Stimulated activated CD4-positive, alpha-beta T cell treated with anti-CD3 and anti-CD28 coated beads, Interleukin-4, amount 100 ng/mL, for 1 hour (primary cell): Measurements from ENCODE around the gene MAP2K4.
"Not testable (repeated sequence)": the region's sequence is repeated elsewhere in the genome, so short reads cannot be mapped to it uniquely, and the experiment has no call there.

ENCODE experiments used
- DNase-seq: peaks from one replicate; pipeline ENCODE4 v3.0.0-alpha.2; 2020

MAP2K4 gene

DNA sequence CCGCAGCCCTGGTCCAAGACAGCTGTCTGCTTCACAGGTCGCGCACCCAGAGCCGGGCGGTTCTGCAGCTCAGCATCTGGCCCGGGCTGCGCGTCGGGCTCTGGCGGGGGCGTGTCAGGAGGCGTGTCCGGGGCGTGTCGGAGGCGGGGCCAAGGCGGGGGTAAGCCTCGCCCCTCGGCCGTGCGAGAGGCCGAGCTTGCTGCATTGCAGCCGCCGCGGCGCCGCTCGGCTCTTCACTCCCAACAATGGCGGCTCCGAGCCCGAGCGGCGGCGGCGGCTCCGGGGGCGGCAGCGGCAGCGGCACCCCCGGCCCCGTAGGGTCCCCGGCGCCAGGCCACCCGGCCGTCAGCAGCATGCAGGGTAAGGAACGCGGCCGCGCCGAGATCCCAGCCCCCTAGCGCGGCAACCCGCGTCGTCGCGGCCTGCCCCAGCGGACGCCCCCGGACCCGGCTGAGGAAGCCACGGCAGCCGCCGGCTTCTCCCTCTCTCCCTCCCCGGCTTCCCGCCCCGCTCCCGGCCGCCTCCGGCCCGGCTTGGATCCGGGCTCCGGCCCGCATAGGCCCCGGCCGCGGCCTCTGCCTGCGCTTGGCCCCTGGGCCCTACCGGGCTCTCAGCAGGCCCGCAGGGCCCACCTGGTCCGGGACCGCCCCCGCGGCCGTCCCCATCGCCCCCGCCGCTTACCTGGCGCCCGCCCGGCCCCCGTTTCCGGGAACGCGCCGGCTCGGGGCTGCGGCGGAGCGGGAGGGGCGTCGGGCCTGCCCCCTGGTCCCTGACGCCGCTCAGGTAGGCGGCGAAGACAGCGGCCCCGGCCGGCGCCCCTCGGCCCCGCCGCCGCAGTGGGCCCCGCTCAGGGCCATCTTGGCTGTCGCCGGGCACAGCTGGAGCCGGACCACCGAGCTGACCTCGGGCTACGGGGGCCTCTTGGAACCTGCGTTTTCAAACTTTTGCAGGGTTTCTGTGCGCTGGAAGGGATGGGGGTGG, at the start of gene MAP2K4:
Gene MAP2K4, plus strand, starts transcription at position 236 of the 981 bp plus-strand sequence. Its CDS starts 10 bp downstream, at position 246.
- DNase-seq = peak; percentile 95

DNA sequence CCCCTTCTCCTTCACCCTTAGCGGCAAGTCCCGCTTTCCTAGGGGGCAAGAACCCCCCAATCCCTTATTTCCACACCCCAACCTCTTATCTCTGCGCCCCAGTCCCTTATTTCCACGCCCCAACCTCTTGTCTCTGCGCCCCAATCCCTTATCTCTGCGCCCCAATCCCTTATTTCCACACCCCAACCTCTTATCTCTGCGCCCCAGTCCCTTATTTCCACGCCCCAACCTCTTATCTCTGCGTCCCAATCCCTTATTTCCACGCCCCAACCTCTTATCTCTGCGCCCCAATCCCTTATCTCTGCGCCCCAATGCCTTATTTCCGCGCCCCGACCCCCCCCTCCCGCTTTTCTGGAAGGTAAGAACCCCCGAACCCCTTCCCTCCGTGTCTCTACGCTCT, 47.9 kb upstream of the MAP2K4 start:
- not testable (repeated sequence) for DNase-seq

- no peak for DNase-seq
These were observed 40.9 kb upstream of the MAP2K4 start for GRCh38 chr17:11979795-11980194.

GRCh38 chr17:11980813-11981212, 39.9 kb upstream of the MAP2K4 start:
- no peak for DNase-seq

- DNase-seq = no peak
These were observed 38.8 kb upstream of the MAP2K4 start for GRCh38 chr17:11981862-11982261.

DNA sequence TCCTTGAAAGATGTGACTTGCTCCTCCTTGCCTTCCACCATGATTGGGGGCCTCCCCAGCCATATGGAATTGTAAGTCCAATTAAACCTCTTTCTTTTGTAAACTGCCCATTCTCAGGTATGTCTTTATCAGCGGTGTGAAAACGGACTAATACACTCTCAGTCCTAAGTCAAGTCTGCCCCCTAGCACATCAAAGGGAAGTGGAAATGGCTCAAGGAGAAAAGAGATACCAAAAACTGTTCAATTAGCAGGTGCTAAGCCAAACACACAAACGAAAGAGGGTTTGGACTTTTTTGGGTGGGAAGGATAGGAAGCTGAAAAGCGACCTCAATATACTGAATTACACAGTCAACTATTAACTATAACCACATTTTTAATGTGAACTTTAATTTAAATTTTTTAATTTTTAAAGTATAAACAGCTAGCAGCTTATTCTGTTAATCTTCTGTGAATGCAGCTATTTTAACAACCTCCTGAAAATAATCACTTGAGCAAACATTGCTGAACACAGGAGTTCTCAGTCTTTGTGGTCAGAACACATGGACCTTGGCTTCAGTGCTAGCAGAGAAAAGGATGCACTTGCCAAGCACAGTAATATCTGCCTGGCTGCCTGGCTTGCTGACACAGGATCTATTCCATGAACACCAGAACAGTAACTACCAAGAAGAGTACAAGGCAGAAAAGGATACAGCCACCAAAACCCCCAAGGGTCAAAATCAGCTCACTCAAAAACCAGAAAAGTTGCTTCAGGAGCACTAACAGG, 34.3 kb upstream of the MAP2K4 start:
- DNase-seq = no peak

GRCh38 chr17:11986942-11987329, 33.7 kb upstream of the MAP2K4 start:
- DNase-seq = no peak

DNA sequence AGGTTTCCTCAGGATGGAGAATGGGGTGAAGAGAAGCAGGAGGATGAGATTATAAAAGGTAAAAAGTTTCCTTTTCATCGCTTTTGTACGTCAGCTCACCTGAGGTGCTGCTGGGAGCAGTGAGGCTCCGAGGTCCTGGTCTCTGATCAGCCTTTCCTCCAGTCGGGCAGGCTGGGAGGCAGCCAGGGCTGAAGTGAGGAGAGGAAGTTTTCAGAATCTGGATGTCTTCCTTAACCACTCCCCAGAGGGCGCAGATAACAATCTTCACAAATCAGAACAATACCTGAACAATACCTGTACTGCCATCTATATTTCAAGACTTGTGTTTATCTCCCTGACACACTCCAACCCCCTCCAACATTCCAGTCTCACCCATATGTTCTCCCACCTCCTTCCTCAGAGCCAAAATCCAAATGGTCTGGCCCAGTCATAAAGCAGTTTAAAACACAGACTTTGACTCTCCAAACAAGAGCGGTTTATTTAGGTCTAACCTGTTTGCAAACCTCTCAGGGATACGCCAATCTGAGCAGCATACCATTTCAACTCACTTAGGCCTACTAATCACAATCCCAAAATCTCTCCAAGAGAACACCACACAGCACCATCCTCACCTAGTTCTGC, 30.2 kb upstream of the MAP2K4 start:
- DNase-seq = no peak

DNA sequence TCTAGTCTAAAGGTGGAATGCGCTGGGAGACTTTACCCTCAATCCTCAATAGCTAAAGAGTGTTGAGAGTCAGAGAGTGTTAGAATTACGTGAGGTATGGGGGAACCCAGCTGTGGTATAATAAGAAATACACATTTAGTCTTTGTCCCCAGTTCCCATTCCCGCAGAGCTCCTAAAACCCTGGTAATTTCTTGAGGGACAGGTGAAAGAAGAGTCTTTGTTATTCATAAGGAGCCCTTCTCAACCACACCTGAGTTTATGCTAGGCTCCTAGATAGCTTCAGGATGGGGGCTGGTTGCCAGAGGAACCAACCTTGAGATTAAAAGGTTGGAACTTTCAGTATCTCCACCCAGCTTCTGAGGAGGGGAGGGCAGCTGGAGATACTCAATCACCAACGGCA, 29.2 kb upstream of the MAP2K4 start:
- DNase-seq = no peak

DNA sequence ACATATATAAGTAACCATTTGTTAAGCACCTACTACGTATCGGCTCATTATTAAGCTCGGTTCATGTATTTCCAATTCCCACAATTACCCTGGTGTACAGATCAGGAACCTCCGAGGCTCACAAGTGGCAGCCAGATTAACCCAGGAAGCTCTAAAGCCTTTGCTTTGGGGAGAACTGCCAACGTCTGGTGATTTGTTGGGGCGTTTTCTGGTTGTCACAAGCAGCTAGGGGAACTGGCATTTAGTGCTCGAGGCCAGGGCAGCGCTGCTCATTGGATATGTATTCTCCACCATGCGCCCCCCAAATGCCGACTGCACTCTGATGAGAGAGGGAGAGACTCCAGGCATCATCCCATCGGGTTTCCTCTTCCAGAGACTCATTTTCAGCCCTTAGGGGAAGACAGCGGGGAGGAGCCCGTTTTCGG, 23.9 kb upstream of the MAP2K4 start:
- no peak for DNase-seq

DNA sequence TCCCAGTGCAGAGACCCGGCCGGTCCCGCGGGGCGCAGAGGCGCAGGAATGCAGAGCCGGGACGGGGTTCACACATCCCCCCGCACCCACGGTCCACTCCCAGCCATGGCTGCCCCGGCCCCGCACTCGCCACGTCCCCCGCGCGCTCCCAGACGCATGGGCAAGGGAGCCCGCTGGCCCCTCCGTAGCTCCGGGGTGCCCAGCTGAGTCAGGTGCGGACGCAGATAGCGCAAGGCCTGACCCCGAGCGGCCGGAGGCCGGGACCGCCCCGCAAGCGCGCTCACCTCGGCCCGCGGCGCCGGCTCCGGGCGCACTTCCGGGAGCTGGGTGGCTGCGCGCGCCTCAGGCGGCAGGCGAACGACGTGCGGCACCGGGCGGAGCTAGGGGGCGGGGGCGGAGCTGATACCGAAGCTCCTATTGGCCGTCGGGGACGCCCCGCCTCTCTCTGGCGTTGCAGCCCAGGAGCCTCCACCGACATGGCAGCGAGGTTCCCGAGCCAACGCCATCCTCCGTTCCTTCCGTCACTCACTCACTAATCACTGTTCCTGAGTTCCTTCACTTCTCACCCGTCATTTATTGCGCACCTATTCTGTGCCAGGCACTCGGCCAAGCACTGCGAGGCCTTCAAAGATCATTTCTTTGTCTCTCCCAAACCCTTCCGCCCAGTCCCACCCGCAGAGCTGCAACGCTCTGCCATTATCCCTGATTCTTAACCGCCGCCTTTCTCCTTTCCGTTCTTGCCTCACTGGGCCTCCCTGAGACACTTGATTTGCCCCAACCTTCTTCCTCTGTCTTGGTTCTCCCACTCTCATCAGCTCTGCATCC, 23.3 kb upstream of the MAP2K4 start, which contains the start of gene ZNF18:
Gene ZNF18, minus strand, starts transcription at position 329 of the 825 bp plus-strand sequence. CDS start 4,646 bp downstream, outside the sequence.
- peak; percentile 98 for DNase-seq

DNA sequence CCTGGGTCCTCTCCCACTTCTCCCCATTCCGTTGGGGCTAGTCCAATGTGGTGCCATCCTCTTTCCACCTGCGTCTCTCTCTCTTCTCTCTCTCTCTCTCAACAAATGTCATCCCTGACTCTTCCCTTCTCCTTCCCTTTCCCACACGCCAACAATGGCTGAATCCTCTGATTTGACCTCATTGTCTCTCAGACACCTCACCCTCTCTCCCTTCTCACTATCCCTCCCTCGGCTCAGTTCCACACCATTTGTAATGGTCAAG, 22.8 kb upstream of the MAP2K4 start:
- DNase-seq = no peak

- DNase-seq = no peak
These were observed 21.0 kb upstream of the MAP2K4 start for GRCh38 chr17:11999696-12000095.

GRCh38 chr17:12007466-12007865, 13.2 kb upstream of the MAP2K4 start:
- DNase-seq = no peak

GRCh38 chr17:12021623-12022140, 1.0 kb downstream of the MAP2K4 start:
- DNase-seq = no peak

- no peak for DNase-seq
These were observed 1.6 kb downstream of the MAP2K4 start for GRCh38 chr17:12022310-12022709.

- DNase-seq = no peak
These were observed 3.6 kb downstream of the MAP2K4 start for GRCh38 chr17:12024327-12024726.

- DNase-seq = no peak
These were observed 7.0 kb downstream of the MAP2K4 start for GRCh38 chr17:12027658-12028057.

DNA sequence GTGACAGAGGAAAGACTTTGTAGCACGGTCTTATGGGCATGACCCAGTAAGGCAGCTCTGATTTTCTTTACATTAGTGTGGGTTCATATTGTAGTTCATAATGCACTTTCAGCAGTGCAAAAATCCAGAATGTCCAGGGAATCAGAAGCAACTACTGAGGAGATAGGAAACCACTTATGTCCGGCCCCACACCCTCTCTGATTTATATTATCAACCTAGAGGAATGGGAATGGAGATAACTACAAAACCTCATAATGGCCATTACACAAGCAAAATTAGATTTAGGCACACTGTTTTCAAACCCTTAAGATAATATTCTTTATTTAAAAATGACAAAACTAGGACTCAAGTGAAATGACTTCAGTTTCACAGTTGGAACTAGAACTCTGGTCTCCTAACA, 7.9 kb downstream of the MAP2K4 start:
- DNase-seq = no peak

DNA sequence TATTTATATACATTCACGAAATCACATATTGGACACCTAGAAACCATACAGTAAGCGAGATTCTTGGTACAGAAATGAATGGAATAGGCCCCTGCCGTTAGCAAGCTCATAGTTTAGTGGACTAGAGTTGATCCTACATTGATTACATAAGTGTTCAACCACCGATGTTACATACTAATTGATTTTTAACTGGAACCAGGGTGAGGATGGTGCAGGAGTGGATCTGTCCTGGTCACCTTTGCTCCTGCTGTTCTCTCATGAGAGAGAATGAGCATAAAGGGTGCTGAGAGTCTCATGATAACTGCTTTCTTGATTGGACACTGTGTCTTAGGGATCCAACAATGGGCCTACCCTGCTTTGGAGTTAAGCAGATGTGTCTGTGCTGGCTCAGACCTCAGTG, 13.9 kb downstream of the MAP2K4 start:
- no peak for DNase-seq

DNA sequence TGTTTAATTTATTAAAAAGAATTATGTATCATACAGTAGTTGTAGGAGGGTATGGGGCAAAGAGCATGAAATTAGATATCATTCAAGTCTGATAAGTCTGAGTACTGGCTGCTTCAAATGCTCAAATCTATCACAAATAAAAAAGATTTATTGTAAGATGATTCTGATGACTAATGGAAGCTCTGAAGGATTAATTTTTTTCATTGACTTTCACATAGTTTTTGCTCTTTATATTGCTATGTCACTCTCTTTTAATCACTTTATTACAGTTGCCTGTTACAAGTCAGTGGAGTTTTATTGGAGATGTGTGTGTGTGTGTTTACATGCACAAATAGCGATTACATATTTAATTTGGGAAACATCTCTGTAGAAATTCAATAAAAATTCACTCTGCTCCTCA, 15.0 kb downstream of the MAP2K4 start:
- no peak for DNase-seq

- no peak for DNase-seq
These were observed 17.3 kb downstream of the MAP2K4 start for GRCh38 chr17:12037970-12038369.
